ENCODE measurements around the gene JAK3. TPM values are rescaled to one million over a fixed set of nuclear protein-coding genes. Genes with fewer than 3 reads are reported as not detected.

The JAK3 gene
- total RNA-seq, 1 experiment from 2014 or later = 4.4 TPM

DNA sequence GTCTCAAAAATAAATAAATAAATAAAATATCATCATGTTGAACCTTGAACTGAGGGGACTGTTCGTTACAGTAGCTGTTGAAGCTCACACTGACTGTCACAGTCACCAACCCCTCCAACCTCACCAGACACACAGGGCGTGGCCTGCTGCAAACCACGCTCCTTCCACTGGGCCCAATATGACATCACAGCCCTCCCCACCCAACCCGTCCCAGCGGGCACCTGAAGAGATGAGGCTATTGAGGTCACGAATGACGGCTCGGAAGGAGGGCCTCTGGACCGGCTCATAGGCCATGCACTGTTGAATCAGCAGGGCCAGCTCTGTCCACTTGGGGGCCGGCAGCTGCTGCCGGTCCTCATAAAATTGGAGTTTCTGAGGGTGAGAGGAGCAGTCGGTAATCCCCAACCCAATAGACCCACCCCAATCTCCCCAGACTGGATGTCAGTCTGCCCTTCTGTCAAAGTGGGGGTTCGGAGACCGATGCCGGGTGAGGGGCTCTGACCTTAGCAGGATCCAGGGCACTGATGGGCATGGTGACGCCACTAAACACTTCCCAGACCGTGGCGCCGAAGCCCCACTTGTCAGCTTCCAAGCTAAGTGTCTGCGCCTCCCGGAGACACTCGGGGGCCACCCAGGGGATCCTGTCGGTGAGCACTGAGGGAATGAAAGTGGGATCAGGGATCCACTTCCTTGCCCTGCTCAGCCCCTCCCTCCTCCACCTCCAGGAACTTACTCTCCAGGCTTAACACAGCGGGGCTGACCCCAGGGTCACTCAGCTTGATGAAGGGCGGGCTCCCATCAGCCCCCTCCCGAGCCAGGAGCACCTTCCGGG, 13.2 kb downstream of the JAK3 start:
- TF ChIP-seq ATF3 (CRISPR knock-in tag; conservative IDR thresholded peaks at IDR 0.05) (no peak), ZNF138 (CRISPR knock-in tag; conservative IDR thresholded peaks at IDR 0.05) (no peak), E2F1 (CRISPR knock-in tag; IDR thresholded peaks at IDR 0.05) (no peak), FOXJ3 (CRISPR knock-in tag; IDR thresholded peaks at IDR 0.05; ENCODE audit: borderline replicate concordance) (no peak), ZNF281 (CRISPR knock-in tag; IDR thresholded peaks at IDR 0.05) (no peak), SOX15 (CRISPR knock-in tag; IDR thresholded peaks at IDR 0.05) (no peak), ZNF423 (CRISPR knock-in tag; IDR thresholded peaks at IDR 0.05) (no peak), ZNF317 (CRISPR knock-in tag; IDR thresholded peaks at IDR 0.05; ENCODE audit: borderline replicate concordance, low read depth) (no peak), PRRX2 (CRISPR knock-in tag; IDR thresholded peaks at IDR 0.05) (no peak), AFF4 (CRISPR knock-in tag; IDR thresholded peaks at IDR 0.05; ENCODE audit: borderline replicate concordance) (no peak), SMAD3 (CRISPR knock-in tag; IDR thresholded peaks at IDR 0.05; ENCODE audit: borderline replicate concordance) (no peak), CDX4 (CRISPR knock-in tag; IDR thresholded peaks at IDR 0.05; ENCODE audit: borderline replicate concordance) (no peak), ZBTB21 (CRISPR knock-in tag; IDR thresholded peaks at IDR 0.05; ENCODE audit: borderline replicate concordance) (no peak), ZNF232 (CRISPR knock-in tag; IDR thresholded peaks at IDR 0.05) (no peak)
- DNase-seq (ENCODE audit: low spot score) (peak; percentile 52), ATAC-seq (no peak)

More for the DNA sequence above, 13.2 kb downstream of the JAK3 start:
- Mint-ChIP-seq H3K9me3 (no peaks in the 10 kb centered on the region), H3K27me3 (ENCODE audit: low read depth) (peaks cover 38% of the 10 kb centered on the region), H3K4me3 (no peak overlapping the region), H3K4me1 (peaks cover 23% of the 10 kb centered on the region), H3K27ac (no peak overlapping the region), H3K36me3 (no peaks in the 10 kb centered on the region)
- POLR2A ChIA-PET = interaction anchor here (1.0 kb wide), 1 partner anchor 228 kb away, joined by 3 read pairs; no protein-coding TSS in a partner anchor
- CTCF ChIA-PET = interaction anchor here (0.6 to 2.1 kb wide), 11 partner anchors 15 to 114 kb away, joined by 3 to 27 read pairs (median 6); partner anchors contain the start of genes CCDC124, RPL18A and SLC5A5

Measured in WTC11 (cell line).